ENCODE measurements around the gene DDX20. TPM values are rescaled to one million over a fixed set of nuclear protein-coding genes. Genes with fewer than 3 reads are reported as not detected.

The DDX20 gene
- total and polyA plus RNA-seq, 4 experiments from 2014 or later: 10.1 to 26.0 (median 18.0) TPM

DNA sequence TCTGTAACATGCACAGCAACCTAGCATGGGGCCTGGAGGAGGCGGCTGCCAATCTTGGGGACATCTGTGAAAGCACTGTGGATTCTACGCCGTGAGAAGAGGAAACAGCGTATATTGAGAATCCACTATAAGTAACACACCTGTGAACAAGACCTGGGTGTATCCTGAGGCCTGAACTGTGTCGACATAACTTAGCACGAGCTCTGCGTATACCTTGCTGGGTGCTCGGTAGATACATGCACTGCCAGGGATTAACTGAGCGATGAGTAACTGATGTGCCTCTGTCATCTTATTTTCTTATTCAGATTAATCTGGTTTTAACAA, 58.6 kb downstream of the DDX20 start:
- POLR2A ChIA-PET (ENCODE audit: partially characterized antibody): no interaction called here
- CTCF ChIA-PET (ENCODE audit: partially characterized antibody): no interaction called here
- H3K4me3 ChIP-seq (ENCODE audit: low read length in 2 of 2): no peak overlapping the region
- no peaks in the 10 kb centered on the region for H3K27me3 ChIP-seq (ENCODE audit: insufficient read depth, low read length)
- Mint-ChIP-seq H3K9me3 (no peaks in the 10 kb centered on the region), H3K4me3 (no peak overlapping the region), H3K36me3 (no peaks in the 10 kb centered on the region), H3K4me1 (no peaks in the 10 kb centered on the region), H3K27me3 (peaks cover 0 to 1% of the 10 kb centered on the region in 2 donors), H3K27ac (peak overlapping the region in 1 of 7 donors; percentile 34)
- no peaks in the 10 kb centered on the region for H3K9me3 ChIP-seq (ENCODE audit: control insufficient read depth in 1 of 2, low read length in 2 of 2)
- intact Hi-C loops (cut with micrococcal nuclease): no loop called here
- no peaks in the 10 kb centered on the region for H3K36me3 ChIP-seq (ENCODE audit: insufficient read depth, low read length)
- no peaks in the 10 kb centered on the region for H3K4me1 ChIP-seq (ENCODE audit: insufficient read depth, low read length)
- no peak for DNase-seq
- no peak overlapping the region for H3K27ac ChIP-seq (ENCODE audit: low read depth, low read length)

DNA sequence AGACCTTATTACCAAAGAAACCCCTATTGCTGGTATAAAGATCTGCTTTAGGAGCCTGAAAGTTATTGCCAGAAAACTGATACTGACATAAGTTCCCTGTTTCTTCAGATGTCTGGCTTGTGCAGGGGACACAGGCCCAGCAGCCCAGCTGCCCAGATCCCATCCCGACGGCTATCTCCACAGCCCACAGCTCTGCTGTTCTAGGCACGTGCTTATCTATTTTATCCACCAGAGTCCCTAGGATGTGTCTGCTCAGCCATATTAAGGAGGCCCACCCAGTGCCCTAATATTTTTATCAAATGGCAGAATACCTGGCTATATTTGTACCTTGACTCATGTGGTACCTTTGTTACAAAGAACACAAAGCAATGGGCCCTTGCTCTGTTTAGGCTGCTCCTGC, 58.9 kb downstream of the DDX20 start:
- Mint-ChIP-seq H3K4me3 (no peak overlapping the region), H3K36me3 (no peaks in the 10 kb centered on the region), H3K4me1 (no peaks in the 10 kb centered on the region), H3K27me3 (peaks cover 0 to 1% of the 10 kb centered on the region in 2 donors), H3K27ac (no peak overlapping the region), H3K9me3 (no peaks in the 10 kb centered on the region)
- no peak overlapping the region for H3K4me3 ChIP-seq (ENCODE audit: low read length in 2 of 2)
- intact Hi-C loops (cut with micrococcal nuclease): no loop called here
- H3K27me3 ChIP-seq (ENCODE audit: insufficient read depth, low read length): no peaks in the 10 kb centered on the region
- ChIA-PET CTCF (ENCODE audit: partially characterized antibody) (no interaction called here), POLR2A (ENCODE audit: partially characterized antibody) (no interaction called here)
- no peaks in the 10 kb centered on the region for H3K9me3 ChIP-seq (ENCODE audit: control insufficient read depth in 1 of 2, low read length in 2 of 2)
- no peaks in the 10 kb centered on the region for H3K4me1 ChIP-seq (ENCODE audit: insufficient read depth, low read length)
- no peak overlapping the region for H3K27ac ChIP-seq (ENCODE audit: low read depth, low read length)
- no peaks in the 10 kb centered on the region for H3K36me3 ChIP-seq (ENCODE audit: insufficient read depth, low read length)
- DNase-seq: no peak

Other genes starting within 250 kb of the DDX20 start
- 100 to 1,000 TPM; 130 to 134 TPM for gene RAP1A, start 136.1 kb upstream of the DDX20 start, total RNA-seq
- gene RAP1A, start 136.1 kb upstream of the DDX20 start, polyA plus RNA-seq: 10 to 100 TPM; 67.2 to 85.7 TPM
- gene INKA2, start 16.5 kb upstream of the DDX20 start, total RNA-seq: 1 to 10 TPM; 2.2 to 2.4 TPM
- under 1 TPM; 0.16 to 0.24 TPM for gene INKA2, start 16.5 kb upstream of the DDX20 start, polyA plus RNA-seq
- gene KCND3, start 233.8 kb downstream of the DDX20 start, total RNA-seq: not detected
- under 1 TPM; 0.03 to 0.05 TPM for gene KCND3, start 233.8 kb downstream of the DDX20 start, polyA plus RNA-seq